NCI-H82 treated with DMSO at 0.1 percent for 48 hours (cell line): ENCODE measurements around the gene NOD1.
"Not testable (repeated sequence)": the region's sequence is repeated elsewhere in the genome, so short reads cannot be mapped to it uniquely, and the experiment has no call there.

Experiments used
- DNase-seq: peaks from one replicate; lab custom pipeline; 2025; ENCODE audit not compliant: unreplicated experiment; lab: John Stamatoyannopoulos, UW

The NOD1 gene

DNA sequence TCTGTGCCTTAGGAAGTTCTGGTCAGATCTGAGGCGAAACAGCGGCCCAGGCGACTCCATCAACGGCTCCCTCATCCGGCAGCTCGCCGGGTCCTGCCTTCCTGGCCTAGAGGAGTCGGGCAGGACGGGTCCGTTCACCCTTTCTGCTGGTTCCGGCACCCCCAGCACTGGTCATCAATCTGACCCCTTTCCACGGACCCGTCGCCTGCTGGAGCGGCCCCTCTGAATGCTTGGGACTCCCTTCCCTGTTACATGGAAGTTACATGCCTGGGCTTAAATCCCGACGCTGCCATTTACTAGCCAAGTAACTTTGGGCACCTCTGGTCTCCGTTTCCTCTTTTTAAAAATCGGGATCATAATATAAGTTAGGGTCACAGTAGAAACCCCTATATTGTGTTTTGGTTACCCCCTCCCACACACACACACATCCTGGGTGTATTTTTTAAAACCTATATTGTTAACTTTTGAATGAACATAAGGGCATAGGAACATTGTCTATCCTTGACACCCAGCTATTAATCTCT is 26.7 kb upstream of the NOD1 start:
- DNase-seq: no peak

DNA sequence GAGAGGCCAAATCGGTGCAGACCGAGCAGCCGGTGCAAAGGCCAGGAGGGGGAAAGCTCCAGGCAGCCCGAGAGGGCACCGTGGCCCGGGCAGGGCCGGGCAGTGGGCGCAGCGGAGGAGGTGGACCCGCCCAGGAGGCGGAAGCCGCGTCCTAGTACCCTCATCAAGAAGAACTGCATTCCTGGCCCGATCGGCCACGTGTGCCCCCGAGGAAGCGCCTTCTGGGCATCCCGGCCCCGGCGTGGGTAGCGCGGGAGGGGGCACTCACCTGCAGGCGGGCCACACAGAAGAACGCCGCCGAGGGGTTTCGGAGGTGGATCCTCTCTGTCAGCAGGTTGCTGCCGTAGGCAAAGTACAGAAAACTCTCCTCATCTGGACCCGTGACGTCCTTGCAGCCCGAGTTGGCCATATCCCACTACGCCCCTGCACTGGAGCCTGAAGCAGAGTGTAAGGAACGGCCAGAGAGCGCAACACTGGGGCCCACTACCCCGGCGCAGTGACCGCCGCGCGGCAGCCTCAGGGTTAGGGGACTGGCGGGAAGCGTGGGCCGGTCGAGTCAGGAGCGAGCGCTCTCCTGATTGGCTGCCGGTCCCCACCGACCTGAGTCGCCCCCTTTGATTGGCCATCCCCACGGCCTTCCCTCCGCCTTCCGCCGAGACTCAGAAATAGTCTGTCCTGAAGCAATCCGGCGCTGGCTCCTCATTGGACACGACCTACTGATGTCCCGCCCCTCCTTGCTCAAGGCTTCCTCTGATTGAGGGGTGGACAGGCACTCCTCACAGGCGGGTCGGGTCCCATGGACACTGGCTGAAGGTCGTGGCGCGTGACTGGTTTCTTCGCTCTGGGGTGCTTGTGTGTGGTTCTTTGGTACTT is 26.0 kb upstream of the NOD1 start, which contains the start of gene GGCT:
GGCT (minus strand) TSS at position 529 of the 873 bp plus-strand sequence; CDS start at position 409, 120 bp downstream.
- peak; percentile 96 for DNase-seq

DNA sequence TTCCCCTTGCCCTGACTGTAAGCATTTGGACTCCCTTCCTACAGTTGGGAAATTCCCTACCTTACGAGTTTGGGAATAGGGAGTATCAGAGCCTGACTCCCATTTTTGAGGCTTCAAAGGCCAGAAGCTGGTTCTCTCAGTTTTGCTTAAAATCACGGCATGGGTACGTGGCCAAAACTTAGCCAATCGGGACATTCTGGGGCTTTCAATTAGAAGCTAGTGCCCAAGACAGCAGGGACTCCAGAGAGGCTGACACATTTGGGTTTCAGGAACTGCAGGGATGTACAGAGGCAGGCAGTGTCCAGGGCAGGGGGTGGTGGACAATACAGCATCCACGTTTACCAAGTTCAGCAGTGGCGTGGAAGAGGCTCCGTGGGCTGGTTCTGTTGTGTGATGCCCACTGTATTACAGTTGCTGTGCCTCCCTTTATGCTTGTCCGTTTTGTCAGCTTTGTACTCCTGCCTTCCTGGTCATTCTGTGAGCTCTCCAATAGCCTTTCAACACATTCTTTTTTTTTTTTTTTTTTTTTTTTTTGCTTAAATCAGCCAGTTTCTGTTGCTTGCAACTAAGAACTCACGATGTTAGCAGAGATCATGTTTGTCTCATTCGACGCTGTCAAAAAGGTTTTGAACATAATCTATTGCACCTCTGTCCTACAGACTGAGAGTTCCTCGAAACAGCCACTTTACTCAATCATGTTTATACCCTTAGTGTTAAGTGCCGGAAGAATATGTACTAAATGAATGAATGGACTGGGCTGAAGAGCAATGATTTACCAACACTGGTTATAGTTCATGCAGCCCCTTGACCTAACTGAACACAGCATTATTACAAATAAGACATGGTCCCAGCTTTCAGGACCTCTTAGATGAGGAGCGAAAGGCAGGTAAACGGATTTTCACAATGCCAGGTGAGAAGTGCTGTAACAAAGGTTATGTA is 25.0 kb upstream of the NOD1 start:
- DNase-seq: no peak

DNA sequence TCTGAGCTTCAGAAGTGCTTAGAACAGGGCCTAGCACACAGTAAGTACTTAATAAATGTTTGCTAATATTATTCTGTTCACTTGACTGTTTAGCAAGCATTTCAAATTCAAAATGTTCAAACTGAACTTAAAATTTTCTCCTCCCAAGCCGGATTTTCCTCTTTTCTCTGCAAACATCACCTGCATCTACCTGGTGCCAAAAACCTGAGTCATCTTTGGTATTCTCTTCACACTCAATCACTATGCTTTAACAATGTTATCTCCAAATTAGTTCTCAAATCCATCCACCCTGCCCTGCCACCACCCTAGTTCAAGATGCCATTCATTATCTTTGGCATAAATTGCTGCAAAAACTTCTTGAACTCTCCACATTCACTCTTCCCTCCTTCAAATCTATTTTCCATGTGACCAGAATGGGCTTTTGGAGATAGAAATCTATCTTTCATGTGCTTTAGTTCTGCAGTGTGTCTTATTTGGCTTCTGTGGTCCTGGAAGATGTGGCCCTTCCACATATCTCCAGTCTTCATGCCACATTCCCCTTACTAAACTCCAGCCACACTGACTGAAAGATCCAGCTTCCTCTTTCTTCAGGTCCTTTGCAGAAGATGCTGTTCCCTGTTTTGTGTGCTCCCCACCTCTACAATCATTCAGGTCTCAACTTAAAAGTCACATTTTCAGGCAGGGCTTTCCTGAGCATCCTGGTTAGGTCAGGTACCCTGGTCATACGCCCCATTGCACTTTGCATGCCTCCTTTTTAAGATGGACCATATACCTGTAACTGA is 24.1 kb upstream of the NOD1 start:
- DNase-seq: no peak

DNA sequence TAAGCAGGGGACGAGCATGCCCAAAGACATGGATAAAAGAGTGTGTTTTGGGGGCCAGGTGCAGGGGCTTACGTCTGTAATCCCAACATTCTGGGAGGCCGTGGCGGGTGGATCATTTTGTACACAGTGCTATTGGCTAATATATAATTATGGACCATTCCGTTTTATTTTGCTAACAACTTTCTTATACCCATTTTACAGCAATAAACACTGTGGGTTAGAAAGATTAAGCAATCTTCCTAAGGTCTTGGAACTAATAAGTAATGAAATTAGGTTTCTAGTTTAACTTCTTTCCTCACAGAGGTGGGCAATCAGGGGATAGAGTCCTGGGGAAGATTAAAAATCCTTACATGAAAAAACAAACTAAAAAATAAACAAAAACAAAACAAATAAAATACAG is 22.7 kb upstream of the NOD1 start:
- no peak for DNase-seq

DNA sequence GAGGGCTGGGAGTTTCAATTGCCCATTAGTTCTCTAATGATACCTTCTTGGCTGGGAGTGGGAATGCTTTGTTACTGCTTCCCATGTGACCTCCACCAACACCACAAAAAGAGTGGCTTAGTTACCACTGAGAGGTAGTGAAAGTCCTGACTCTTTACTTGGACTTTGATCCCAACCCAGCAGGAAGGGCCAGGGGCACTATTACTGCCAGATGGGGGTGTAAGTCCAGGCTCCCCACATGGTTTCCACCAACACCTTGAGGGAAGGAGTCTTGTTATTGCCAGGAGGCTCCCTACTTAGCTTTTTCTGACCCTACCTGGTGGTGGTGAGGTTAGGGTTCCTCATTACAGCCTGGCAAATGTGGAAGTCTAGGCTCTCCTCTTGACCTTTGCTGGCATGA is 14.6 kb upstream of the NOD1 start:
- no peak for DNase-seq

DNA sequence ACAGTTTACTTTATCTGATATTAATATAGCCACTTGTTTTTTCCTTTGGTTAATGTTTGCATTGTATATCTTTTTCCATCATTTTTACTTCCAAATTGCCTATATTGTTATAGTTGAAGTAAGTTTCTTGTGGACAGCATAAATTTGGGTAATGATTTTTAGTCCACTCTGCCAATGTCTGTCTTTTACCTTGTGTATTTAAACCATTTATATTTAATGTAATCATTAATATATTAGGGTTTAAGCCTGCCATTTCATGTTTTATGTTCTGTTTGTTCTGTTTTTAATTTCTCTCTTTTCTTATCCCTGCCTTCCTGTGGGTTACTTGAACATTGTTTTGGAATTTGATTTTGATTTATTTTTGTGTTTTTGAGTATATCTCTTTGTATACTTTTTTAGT is 12.8 kb upstream of the NOD1 start:
- DNase-seq: no peak

DNA sequence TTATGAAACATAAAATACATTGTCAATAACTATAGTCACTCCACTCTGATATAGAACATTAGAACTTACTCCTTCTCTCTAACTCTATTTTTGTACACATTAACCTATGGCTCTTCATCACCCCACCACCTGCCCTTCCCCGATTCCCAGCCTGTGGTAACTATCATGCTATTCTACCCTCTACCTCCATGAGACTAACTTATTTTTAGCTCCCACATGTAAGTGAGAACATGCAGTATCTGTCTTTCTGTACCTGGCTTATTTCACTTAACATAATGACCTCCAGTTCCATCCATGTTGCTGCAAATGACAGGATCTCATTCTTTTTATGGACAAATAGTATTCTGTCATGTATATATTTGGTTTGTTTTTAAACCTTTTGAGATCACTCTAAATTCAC is 8.8 kb upstream of the NOD1 start:
- DNase-seq: no peak

DNA sequence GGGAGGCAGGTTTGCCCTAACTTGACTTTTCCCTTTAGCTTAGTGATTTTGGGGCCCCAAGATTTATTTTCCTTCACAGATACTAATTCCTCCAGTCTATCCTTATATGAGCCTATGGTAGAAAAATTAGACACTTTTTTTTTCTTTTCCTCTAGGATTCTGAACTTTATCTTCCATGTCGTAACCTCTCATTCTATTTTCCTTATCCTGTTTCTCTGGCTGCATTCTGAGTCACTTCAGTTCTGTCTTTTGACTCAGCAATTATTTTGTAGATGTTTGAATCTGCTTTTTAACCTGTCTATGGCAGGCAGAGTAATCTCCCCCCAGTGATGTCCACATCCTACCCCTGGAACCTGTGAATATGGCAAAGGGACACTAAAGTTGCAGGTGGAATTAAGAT is 7.1 kb upstream of the NOD1 start:
- no peak for DNase-seq

DNA sequence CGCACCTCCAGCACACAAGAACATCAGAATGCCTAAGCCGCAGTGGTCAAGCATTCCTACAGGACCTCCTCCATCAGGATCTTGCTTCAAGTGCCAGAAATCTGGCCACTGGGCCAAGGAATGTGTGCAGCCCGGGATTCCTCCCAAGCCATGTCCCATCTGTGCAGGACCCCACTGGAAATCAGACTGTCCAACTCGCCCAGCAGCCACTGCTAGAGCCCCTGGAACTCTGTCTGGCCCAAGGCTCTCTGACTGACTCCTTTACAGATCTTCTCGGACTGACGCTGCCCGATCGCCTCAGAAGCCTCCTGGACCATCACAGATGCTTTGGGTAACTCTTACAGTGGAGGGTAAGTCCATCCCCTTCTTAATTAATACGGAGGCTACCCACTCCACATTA is 2.8 kb upstream of the NOD1 start:
- not testable (repeated sequence) for DNase-seq

DNA sequence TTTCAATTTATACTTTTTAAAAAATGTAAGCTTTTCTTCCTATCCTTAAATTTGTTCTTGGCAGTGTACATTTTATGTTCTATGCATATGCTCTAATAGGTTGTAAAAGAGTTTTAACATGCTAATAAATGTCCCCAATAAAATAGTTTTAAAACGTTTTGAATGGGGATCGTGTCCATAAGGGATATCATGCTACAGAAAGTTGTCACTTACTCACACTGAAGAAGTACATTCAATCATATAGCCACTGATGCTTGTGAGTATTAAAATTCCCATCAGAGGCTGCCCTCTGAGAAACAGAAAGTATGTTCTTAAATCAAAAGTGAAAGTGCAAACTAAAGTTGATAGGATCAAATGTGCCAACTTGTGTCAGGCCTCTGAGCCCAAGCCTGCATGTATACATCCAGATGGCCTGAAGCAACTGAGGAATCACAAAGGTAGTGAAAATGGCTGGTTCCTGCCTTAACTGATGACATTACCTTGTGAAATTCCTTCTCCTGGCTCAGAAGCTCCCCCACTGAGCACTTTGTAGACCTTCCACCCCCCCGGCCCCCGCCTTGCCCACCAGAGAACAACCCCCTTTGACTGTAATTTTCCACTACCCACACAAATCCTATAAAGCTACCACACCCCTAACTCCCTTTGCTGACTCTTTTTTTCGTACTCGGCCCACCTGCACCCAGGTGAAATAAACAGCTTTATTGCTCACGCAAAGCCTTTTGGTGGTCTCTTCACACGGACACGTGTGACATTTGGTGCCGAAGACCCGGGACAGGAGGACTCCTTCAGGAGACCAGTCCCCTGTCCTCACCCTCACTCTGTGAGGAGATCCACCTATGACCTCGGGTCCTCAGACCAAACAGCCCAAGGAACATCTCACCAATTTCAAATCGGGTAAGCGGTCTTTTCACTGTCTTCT is 877 bp upstream of the NOD1 start:
- DNase-seq: no peak

DNA sequence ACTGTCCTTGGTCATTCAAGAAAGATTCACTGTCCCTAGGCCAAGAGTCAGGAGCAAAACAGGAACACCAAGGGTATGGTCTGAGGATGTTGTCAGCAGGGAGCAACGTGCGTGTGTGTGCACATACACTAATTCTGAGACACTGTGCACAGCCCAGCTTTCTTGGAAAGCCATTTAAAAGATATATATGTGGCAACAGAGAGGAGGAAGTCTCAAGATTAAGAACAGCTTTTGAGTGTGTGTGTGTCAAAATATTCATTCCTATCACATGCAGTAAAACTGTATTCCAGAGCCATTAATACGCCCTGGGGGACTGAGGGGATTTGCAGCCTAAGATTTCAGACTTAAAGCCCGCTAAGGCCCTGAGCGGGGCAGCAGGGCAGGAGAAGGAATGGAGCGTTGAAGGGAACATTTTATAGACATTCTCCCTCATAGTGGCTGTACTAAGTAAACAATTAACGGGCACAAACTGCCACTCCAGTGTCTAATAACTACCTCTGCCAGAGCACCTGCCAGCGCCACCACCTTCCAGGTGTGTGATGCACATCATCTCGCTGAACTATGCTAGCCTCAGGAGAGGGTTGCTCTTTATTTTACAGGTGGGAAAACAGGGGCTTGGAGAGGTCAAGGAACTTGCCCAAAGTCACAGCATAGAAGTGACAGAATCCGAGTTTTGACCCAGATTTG is 2.0 kb downstream of the NOD1 start:
- no peak for DNase-seq

DNA sequence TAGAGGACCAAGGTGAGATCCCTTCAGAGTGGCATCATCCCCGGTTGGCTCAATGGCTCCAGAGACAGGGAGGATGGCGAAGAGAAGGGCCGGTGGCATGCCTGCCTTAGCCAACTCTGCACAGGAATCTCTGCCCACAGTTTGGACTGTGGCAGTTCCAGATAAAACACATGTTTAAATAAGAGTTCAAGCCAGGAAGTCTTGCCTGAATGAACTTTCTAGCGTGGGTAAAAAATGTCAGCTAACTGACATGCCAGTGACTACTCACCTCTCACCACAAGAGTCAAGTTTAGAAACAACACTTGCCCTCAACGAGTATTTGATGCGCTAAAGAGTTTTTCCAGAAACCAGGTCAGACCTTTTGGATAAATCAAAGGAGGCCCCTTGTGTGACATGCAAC is 3.0 kb downstream of the NOD1 start:
- DNase-seq: no peak

DNA sequence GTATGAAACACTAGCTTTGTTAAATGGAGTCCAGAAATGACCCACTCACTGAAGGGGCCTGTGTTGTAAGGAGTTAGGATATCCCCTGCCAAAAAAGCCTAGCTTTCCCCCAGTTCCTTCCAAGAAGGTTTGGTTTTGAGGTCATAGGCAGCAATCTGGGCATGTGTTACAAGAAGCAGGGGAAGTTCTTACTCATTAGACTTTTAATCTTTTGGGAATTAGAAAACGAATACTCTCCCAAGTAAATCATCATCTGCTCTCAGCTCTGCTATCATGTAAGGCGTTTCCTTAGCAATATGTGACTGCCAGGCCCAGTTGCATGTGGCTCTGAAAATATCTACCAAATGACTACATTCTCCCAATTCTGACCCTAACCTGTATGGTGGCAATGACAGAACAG is 3.7 kb downstream of the NOD1 start:
- DNase-seq: no peak

DNA sequence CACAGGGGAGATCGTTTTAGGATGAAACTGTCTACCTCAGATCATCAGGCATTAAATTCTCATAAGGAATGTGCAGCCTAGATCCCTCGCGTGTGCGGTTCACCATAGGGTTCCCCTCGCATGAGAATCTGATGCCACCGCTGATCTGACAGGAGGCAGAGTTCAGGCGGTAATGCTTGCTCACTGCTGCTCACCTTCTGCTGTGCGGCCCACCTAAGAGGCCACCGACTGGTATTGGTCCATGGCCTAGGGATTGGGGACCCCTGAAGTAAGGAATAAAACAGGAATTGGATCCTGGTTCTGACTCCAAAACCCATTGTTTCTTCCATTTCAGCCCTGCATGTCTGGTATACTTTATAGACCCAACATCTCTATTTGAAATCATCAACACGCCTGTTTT is 4.1 kb downstream of the NOD1 start:
- no peak for DNase-seq

DNA sequence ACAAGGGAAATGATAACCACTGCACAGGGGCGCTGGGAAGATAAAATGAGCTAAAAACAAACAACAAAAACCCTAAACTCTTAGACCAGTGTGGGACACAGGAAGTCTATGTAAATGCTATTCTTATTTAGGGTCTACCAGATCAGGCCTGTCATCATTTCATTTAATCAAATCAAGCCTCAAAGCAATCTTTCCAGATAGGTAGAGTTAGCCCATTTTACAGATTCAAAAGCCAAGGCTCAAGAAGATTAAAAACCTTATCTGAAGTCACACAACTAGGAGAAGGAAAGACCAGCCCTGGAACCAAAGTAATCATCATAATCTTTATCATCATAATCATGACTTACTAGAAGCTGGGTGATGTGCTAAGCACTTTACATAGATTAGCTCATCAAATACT is 4.7 kb downstream of the NOD1 start:
- DNase-seq: no peak

DNA sequence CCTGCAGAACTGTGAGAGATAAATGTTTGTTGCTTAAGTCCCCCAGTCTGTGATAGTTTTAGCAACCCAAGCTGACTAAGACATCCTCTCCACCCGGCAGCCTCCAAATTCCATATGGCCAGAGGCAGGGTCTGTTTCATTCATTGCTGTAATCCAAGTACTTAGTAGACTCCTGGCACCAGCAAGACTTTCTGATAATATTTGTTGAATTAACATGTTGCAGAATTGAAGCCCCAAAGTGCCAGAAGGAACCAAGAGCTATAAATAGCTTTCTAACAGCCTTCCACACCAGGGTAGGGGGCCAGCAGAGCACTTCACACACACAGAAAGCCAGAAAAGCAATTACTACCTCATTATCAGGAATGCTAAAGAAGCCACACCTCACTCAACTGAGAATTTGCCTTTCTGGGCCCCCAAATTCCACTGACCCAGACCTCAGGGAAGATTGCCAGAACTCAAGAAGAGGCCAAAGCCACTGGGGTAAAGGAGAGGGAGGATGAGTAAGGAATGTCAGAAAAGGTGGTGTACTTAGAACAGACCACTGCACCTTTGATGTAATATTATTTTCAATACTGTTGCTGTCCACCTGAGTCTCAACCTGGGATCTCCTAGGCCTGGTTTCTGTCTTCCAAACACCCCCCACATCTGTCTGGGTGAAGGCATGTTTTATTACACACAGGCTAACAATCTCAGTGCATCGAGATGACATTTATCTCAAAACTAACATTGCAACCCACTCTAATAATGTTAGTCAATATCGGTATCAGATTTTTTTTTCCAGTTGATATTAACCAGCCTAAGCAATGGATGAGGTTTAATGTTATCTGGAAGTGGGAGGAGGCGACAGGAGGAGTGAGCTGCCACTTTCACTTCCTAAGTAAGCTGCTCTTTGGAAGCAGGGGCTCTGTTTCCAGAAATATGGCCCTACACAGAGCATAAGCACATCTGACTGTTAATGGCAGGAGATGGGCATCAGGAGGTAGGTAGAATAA is 5.5 kb downstream of the NOD1 start:
- peak; percentile 67 for DNase-seq
